ENCODE data around the gene AVL9.

The AVL9 gene

DNA sequence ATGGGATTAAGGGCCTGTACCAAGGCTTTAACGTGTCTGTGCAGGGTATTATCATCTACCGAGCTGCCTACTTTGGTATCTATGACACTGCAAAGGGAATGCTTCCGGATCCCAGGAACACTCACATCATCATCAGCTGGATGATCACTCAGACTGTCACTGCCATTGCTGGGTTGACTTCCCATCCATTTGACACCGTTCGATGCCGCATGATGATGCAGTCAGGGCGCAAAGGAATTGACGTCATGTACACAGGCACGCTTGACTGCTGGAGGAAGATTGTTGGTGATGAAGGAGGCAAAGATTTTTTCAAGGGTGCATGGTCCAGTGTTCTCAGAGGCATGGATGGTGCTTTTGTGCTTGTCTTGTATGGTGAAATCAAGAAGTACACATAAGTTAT lies 23.3 kb upstream of the AVL9 start:
- H3K27ac ChIP-seq (replicated peaks), result no peak overlapping the region
- no peaks in the 10 kb centered on the region for H3K27me3 ChIP-seq (ENCODE audit: insufficient read depth, poor library complexity, severe bottlenecking)
- DNase-seq (ENCODE audit: low read depth in 1 of 2, low spot score in 1 of 2), result no peak
- H3K4me3 ChIP-seq (replicated peaks; ENCODE audit: insufficient read depth, low read length), result no peak overlapping the region
- TF ChIP-seq GABPA (IDR thresholded peaks at IDR 0.05; ENCODE audit: low read depth), result no peak
- TF ChIP-seq REST (IDR thresholded peaks at IDR 0.05; ENCODE audit: insufficient replicate concordance, low read depth), result no peak
- TF ChIP-seq SPI1 (IDR thresholded peaks at IDR 0.05; ENCODE audit: borderline replicate concordance, low read depth), result no peak
- no peak for TF ChIP-seq POLR2AphosphoS5 (IDR thresholded peaks at IDR 0.05; ENCODE audit: low read depth)
- TF ChIP-seq CTCF (IDR thresholded peaks at IDR 0.05; ENCODE audit: insufficient read depth, low read length), result no peak

- H3K27ac ChIP-seq (replicated peaks), result no peak overlapping the region
- no peak for DNase-seq (ENCODE audit: low read depth in 1 of 2, low spot score in 1 of 2)
- TF ChIP-seq SPI1 (IDR thresholded peaks at IDR 0.05; ENCODE audit: borderline replicate concordance, low read depth) (no peak), POLR2AphosphoS5 (IDR thresholded peaks at IDR 0.05; ENCODE audit: low read depth) (no peak), GABPA (IDR thresholded peaks at IDR 0.05; ENCODE audit: low read depth) (no peak), REST (IDR thresholded peaks at IDR 0.05; ENCODE audit: insufficient replicate concordance, low read depth) (no peak), CTCF (IDR thresholded peaks at IDR 0.05; ENCODE audit: insufficient read depth, low read length) (no peak)
- no peak overlapping the region for H3K4me3 ChIP-seq (replicated peaks; ENCODE audit: insufficient read depth, low read length)
- no peaks in the 10 kb centered on the region for H3K27me3 ChIP-seq (ENCODE audit: insufficient read depth, poor library complexity, severe bottlenecking)
Measured at GRCh38 chr7:32474008-32474407, 21.3 kb upstream of the AVL9 start.

DNA sequence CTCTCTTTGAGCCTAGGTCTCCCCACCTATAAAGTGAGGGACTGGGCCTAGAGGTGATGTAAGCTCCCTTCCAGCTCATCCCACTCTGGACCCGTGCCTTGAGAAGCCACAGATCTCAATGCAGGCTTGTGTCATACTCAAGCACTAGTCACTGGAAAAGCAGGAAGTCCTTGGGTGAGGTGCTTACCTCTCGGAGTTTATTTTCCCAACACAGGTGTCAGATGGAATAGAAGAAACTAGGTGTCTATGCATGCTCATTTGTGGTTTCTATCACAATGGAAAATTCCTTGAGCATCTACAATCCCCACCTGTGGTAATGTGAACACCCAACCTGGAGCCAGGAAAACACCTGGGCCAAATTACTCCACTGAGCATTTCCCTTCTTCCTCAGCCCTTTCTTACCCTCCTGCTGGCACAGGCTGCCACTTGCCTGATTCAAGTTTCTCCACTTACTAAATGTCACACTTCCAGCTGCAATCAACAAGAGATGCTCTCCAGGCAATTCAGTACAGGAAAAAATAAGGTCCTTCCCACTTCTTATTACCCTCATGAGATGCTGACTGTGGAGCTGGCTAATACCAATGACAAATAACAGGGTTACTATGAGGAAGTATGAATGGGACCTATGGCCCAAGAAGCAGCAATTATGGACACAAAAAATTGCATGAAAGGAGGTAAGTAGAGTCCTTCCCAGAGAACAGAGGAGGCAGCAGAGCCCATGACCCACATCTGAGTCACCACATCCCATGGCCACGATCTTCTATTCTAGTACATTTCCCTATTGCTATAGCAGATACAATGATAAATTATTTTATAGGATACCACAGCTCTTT lies 18.3 kb upstream of the AVL9 start:
- no peaks in the 10 kb centered on the region for H3K27me3 ChIP-seq (ENCODE audit: insufficient read depth, poor library complexity, severe bottlenecking)
- H3K4me3 ChIP-seq (replicated peaks; ENCODE audit: insufficient read depth, low read length), result no peak overlapping the region
- no peak for TF ChIP-seq POLR2AphosphoS5 (IDR thresholded peaks at IDR 0.05; ENCODE audit: low read depth)
- TF ChIP-seq REST (IDR thresholded peaks at IDR 0.05; ENCODE audit: insufficient replicate concordance, low read depth), result no peak
- no peak for TF ChIP-seq SPI1 (IDR thresholded peaks at IDR 0.05; ENCODE audit: borderline replicate concordance, low read depth)
- no peak for TF ChIP-seq CTCF (IDR thresholded peaks at IDR 0.05; ENCODE audit: insufficient read depth, low read length)
- no peak for TF ChIP-seq GABPA (IDR thresholded peaks at IDR 0.05; ENCODE audit: low read depth)
- no peak for DNase-seq (ENCODE audit: low read depth in 1 of 2, low spot score in 1 of 2)
- H3K27ac ChIP-seq (replicated peaks), result no peak overlapping the region
